Stimulated activated naive CD4-positive, alpha-beta T cell (primary cell): Measurements from ENCODE around the gene DDX39A.

Experiments
- DNase-seq, 6 experiments: peaks; one replicate each; lab custom pipeline; 2025; lab: John Stamatoyannopoulos, UW

DDX39A gene

GRCh38 chr19:14434543-14435319 lies 15.6 kb upstream of the DDX39A start:
- no peak for DNase-seq

GRCh38 chr19:14433554-14434501 lies 14.7 kb upstream of the DDX39A start:
- peak; percentile 42 to 57 (median 54) for DNase-seq

DNA sequence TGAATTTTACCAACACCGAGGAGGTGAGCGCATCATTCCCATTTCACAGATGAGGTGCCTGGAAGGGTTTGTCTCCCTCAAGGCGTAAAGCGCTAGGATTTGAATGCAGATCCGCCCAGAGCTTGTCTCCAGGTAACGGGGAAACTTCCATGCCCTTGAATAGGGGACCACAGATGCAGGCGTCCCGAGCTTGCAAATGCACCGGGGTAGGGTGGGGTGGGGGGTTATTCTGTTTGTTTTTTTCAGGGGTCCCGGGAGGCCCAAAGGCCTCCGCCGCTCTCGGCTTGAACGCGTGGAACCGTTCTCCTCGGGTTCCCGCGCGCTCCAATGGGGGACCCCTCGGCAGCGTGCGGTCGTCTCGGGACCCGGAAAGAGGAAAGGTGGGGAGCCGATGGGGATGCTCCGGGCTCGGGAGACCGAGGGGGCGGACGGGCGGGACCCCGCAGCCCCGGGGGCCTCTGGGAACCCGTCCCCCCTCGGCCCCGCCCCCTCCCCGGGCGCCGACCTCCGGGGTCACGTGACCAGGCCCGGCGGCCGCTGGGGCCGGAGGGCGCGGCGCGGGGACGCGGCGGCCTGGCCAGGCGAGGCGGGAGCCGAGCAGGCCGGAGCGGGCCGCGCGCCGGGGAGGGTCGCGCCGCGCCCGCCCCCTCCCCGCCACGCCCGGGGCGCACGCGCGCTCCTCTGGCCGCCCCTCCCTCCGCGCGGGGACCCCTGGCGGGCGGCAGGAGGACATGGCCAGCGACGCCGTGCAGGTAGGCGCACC lies 13.8 kb upstream of the DDX39A start, which contains the start of gene PKN1:
PKN1 (plus strand) TSS at position 516 of the 763 bp plus-strand sequence; CDS start at position 732, 216 bp downstream.
- DNase-seq: peak in 3 of 6 experiments; percentile 20 to 41 (median 32)

GRCh38 chr19:14430712-14431111 lies 11.6 kb upstream of the DDX39A start:
- no peak for DNase-seq

DNA sequence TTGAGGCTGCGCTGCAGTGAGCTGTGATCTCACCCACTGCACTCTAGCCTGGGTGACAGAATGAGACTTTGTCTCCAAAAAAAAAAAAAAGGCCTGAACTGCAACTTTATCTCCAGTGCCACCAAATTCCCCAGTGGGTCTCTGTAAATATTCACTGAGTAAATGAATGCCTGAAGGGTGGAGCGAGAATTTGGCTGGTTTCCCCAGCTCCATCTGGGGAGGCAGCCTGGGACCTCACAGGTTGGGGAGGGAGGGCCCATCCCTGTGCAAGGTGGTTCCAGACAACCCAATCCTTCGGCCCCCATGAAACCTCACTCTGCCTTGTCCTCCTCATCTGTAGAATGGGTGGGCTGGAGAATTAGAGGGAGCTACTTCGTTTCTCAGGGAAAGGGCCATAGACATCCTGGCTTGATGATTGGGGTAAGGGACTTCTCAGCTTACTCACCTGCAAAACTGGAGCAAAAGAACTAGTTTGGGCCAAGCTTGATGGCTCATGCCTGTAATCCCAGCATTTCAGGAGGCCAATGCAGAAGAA lies 9.8 kb upstream of the DDX39A start:
- DNase-seq: no peak

DNA sequence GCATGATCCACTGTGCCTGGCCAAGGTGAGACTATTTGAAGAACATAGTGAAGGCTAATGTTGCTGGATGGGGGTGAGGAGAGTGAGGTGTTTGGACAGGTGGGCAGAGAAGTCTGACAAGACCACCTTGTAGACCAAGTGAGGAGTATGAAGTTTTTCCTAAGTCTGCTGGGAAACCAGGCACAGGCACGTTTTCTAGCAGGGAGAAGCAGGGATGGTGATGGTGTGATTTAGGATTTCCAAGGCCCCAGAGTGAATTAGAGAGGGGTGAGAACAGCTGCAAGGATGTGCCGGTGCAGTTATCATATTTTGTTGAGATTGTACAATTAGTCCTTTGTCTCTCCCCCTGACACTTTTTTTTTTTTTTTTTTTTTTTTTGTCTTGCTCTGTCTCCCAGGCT lies 8.3 kb upstream of the DDX39A start:
- no peak for DNase-seq

DNA sequence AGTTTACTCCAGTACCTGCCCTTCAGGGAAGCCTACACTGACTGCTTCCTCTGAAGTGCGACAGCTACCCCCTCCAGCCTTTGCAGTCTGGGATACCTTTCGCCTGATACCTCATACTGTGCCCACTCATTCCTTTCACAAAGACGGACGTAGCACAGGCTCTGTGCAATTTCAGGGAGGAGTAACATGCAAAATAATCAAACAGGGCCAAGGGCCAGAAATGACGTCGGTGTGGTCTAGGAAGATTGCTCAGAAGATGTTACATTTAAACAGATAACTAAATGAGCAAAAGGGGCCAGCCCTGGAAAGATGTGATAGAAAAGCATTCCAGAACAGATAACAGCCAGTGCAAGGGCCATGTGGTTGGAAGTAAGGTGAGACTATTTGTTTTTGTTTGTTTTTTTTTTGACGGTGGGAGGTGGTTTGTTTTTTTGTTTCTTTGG lies 6.6 kb upstream of the DDX39A start:
- no peak for DNase-seq

GRCh38 chr19:14418856-14419105 lies 360 bp downstream of the DDX39A start:
- no peak for DNase-seq

- no peak for DNase-seq
Measured at GRCh38 chr19:14416817-14417231, 2.3 kb downstream of the DDX39A start.

GRCh38 chr19:14414926-14415690 lies 4.0 kb downstream of the DDX39A start:
- DNase-seq: no peak

- DNase-seq: no peak
Measured at GRCh38 chr19:14413693-14414181, 5.4 kb downstream of the DDX39A start.

DNA sequence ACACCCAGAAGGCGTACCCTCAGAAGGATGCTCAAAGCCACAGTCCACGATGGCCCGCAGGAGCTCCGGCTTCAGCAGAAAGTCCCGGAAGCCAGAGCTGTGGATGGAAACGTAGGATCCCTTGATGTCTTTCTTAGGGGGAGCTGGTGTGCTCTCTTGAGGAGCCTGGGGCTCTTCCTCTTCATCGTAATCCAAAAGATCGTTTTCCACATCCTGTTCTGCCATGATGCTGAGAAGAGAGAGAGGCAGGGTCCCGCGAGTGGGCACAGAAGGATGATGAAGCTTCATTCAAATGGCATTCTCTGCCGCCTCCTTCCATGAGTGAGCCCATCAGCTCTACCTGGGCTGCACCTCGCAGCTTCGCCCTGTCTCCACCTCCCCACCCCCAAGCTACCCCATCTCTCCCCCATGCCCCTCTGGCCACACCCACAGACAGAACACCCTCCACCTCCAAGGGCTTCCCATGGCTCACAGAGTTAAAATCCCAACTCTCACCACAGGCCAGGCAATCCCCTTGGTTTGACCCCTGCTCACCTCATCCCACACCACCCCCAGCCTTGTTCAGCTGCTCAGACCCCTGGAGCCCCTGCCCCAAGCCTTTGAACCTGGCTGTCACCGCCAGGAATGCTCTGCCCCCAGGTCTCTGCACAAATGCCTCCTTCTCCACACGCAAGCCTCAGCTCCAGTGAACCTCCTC lies 6.0 kb downstream of the DDX39A start:
- DNase-seq: no peak

DNA sequence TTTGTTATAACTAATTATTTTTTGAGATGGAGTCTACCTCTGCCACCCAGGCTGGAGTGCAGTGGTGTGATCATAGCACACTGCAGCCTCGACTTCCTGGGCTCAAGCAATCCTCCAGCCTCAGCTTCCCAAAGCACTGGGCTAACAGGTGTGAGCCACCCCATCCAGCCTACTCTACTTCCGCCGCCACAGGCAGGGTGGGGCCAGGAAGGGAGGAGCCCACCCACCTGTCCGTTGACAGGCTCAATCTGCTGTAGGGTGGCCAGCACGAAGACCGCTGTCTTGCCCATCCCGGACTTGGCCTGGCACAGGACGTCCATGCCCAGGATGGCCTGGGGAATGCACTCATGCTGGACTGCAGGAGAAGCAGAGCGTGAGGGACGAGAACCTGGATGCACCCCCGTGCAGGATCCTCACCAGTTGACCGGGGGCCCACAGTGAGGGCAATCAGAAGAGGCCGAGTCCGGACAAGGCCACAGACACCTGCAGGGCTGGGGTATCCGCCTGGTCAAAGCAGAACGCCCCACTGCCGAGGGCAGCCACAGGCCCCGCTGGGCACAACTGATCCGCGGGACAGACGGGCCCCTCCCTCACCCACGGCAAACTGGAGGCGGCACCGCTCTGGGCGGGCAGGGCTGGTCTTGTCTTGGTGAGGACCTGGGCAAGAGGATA lies 6.7 kb downstream of the DDX39A start:
- no peak for DNase-seq

DNA sequence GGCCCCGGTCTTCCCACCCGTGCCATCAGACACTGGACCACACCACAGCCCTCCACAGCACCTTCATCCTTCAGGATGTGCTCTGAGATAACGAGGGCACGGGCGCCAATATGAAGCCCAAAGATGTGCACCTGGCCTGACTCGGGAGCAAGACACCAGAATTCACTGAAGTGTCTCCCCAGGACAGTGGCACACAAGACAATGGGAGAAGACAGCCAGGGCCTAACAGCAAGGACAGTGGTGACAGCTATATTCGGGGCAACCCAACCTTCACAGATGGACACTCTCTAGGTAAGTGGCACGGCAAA lies 7.2 kb downstream of the DDX39A start:
- no peak for DNase-seq

- DNase-seq: no peak
Measured at GRCh38 chr19:14411161-14411937, 7.8 kb downstream of the DDX39A start.

DNA sequence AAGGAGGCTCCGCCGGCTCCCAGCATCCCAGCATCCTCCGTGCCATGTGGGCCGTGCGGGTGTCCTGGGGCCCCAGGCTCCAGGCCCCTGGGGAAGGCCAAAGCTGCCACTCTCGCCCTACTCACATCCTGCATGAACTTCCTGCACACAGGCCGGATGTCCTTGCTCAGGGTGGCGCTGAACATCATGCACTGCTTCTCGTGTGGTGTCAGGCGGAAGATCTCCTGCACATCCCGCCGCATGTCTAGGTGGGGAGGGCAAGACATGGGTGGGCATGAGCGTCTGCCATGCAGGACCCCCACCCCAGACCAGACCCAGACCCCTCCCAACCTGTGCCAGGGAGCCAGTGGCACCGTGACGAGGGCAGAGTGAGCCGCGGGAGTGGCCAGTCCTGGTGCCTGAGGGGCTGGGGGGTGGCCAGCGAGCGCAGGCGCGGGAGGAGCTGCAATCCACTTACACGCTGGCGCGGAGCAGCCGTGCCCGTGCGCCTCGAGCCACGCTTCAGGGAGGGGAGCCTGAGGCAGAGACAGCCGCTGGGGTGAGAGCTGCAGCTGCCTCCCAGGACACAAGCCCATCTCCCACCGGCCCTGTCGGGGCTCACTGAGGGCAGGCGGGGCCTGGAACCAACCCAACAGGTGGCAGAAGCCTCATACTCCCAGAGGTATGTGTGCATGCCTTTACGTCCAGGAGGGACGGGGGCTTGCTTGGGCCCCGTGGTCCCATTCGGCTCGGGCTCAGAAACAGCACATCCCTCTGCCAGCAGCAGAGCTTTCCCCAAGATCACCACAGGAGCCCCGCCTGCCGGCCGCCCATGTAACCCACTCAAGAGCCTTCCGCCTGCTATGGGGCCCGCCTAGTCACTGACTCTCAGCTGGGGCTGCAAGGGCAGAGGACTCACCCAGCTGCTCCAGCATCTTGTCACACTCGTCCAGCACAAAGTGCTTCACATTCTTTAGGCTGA lies 8.8 kb downstream of the DDX39A start:
- DNase-seq: peak in 2 of 6 experiments; percentile 24 to 45

- DNase-seq: peak in 2 of 6 experiments; percentile 39 to 44
Measured at GRCh38 chr19:14409146-14410023, 9.8 kb downstream of the DDX39A start.
